ENCODE results near the gene SELENOO. TPM values are rescaled to one million over a fixed set of nuclear protein-coding genes. Genes with fewer than 3 reads are reported as not detected.

Gene SELENOO
- total RNA-seq, 1 experiment from 2014 or later: 34.3 TPM

GRCh38 chr22:50189184-50189848, 11.5 kb upstream of the SELENOO start:
- POLR2A ChIA-PET: no interaction called here
- peaks cover 38% of the 10 kb centered on the region for H3K4me1 ChIP-seq (ENCODE audit: control insufficient read depth, insufficient read depth, low read length)
- no peak overlapping the region for H3K4me3 ChIP-seq (ENCODE audit: low read depth in 2 of 2, low read length in 2 of 2)
- no peak for DNase-seq (ENCODE audit: low read depth, low spot score)
- intact Hi-C loops (cut with micrococcal nuclease; ENCODE audit: unreplicated experiment): no loop called here
- no TSS peak for BruUV-seq (replicated peaks)
- no peaks in the 10 kb centered on the region for H3K27me3 ChIP-seq (ENCODE audit: control insufficient read depth, insufficient read depth, low read length)
- CTCF ChIA-PET: interaction anchor here (0.6 kb wide), 1 partner anchor 279 kb away, joined by 8 read pairs; no protein-coding TSS in a partner anchor
- no peak for TF ChIP-seq TCF7L2 (IDR thresholded peaks at IDR 0.05; ENCODE audit: low read depth, low read length)
- no peak for TF ChIP-seq POLR2AphosphoS5 (IDR thresholded peaks at IDR 0.05; ENCODE audit: low read depth, low read length)
- TF ChIP-seq SIN3A (IDR thresholded peaks at IDR 0.05; ENCODE audit: borderline replicate concordance, insufficient read depth, low read depth, low read length): no peak
- no peak for TF ChIP-seq CTCF (IDR thresholded peaks at IDR 0.05)
- TF ChIP-seq REST (IDR thresholded peaks at IDR 0.05; ENCODE audit: insufficient read depth in 1 of 2, low read depth in 2 of 2, low read length in 1 of 2): no peak
- H3K27ac ChIP-seq (ENCODE audit: low read length): peak overlapping the region; percentile 73; the same call in 1 of the 2 replicates
- H3K9me3 ChIP-seq (ENCODE audit: control insufficient read depth, insufficient read depth, low read depth, low read length): no peaks in the 10 kb centered on the region
- ATAC-seq: no peak
- in situ Hi-C loops (cut with HindIII; ENCODE audit: low pct_unique_long_range_greater_than_20kb, low sequenced_read_pairs): no loop called here
- H3K36me3 ChIP-seq (ENCODE audit: control insufficient read depth, insufficient read depth, low read length): no peaks in the 10 kb centered on the region

GRCh38 chr22:50189849-50190181, 11.0 kb upstream of the SELENOO start:
- TF ChIP-seq REST (IDR thresholded peaks at IDR 0.05; ENCODE audit: insufficient read depth in 1 of 2, low read depth in 2 of 2, low read length in 1 of 2) (no peak), POLR2AphosphoS5 (IDR thresholded peaks at IDR 0.05; ENCODE audit: low read depth, low read length) (no peak), SIN3A (IDR thresholded peaks at IDR 0.05; ENCODE audit: borderline replicate concordance, insufficient read depth, low read depth, low read length) (no peak)
- Histone ChIP-seq H3K27me3 (ENCODE audit: control insufficient read depth, insufficient read depth, low read length) (no peaks in the 10 kb centered on the region), H3K27ac (ENCODE audit: low read length) (peak overlapping the region; percentile 73), H3K36me3 (ENCODE audit: control insufficient read depth, insufficient read depth, low read length) (no peaks in the 10 kb centered on the region), H3K4me1 (ENCODE audit: control insufficient read depth, insufficient read depth, low read length) (peaks cover 35% of the 10 kb centered on the region), H3K9me3 (ENCODE audit: control insufficient read depth, insufficient read depth, low read depth, low read length) (no peaks in the 10 kb centered on the region), H3K4me3 (ENCODE audit: low read depth in 2 of 2, low read length in 2 of 2) (peak overlapping the region; percentile 36 to 55; a peak in 3 of 4 replicates)
- DNase-seq (ENCODE audit: low read depth, low spot score) (no peak), ATAC-seq (peak; percentile 57)
- in situ Hi-C loops (cut with HindIII; ENCODE audit: low pct_unique_long_range_greater_than_20kb, low sequenced_read_pairs): no loop called here
- BruUV-seq (replicated peaks): no TSS peak
- CTCF ChIA-PET: interaction anchor here (0.6 kb wide), 1 partner anchor 279 kb away, joined by 8 read pairs; no protein-coding TSS in a partner anchor
- POLR2A ChIA-PET: interaction anchor here (0.8 kb wide), 1 partner anchor 17 kb away, joined by 3 read pairs; no protein-coding TSS in a partner anchor
- intact Hi-C loops (cut with micrococcal nuclease; ENCODE audit: unreplicated experiment): loop anchor here (5.0 kb wide), 1 partner anchor 43 kb away; no protein-coding TSS in a partner anchor
